Epithelial cell of proximal tubule (primary cell): ENCODE data around the gene RAC3. TPM values are rescaled to one million over a fixed set of nuclear protein-coding genes. Genes with fewer than 3 reads are reported as not detected.

Experiments
- DNase-seq: peaks from one replicate; pipeline ENCODE4 v3.0.0-alpha.2; 2011; ENCODE audit warnings: low read depth
- H3K4me3 ChIP-seq: 2 replicates; pipeline ENCODE4 v1.5.1; 2011; ENCODE audit warnings: low read depth, mild to moderate bottlenecking, low read length
- CTCF ChIP-seq: conservative IDR thresholded peaks from 2 replicates; pipeline ENCODE4 v1.5.1; 2012; ENCODE audit warnings: low read depth, mild to moderate bottlenecking, low read length
- total RNA-seq: library from RNA; depleted of rRNA; stranded (reverse); fragments of >200 nt; gene quantifications from 2 replicates; pipeline ENCODE4 v1.2.3, GENCODE V29; 2015

Gene RAC3
- total RNA-seq, 1 donor from 2014 or later, result 60.0 TPM

- H3K4me3 ChIP-seq, result no peak overlapping the region
- no peak for DNase-seq
- no peak for TF ChIP-seq CTCF
Measured at GRCh38 chr17:81990836-81991683, 40.4 kb upstream of the RAC3 start.

DNA sequence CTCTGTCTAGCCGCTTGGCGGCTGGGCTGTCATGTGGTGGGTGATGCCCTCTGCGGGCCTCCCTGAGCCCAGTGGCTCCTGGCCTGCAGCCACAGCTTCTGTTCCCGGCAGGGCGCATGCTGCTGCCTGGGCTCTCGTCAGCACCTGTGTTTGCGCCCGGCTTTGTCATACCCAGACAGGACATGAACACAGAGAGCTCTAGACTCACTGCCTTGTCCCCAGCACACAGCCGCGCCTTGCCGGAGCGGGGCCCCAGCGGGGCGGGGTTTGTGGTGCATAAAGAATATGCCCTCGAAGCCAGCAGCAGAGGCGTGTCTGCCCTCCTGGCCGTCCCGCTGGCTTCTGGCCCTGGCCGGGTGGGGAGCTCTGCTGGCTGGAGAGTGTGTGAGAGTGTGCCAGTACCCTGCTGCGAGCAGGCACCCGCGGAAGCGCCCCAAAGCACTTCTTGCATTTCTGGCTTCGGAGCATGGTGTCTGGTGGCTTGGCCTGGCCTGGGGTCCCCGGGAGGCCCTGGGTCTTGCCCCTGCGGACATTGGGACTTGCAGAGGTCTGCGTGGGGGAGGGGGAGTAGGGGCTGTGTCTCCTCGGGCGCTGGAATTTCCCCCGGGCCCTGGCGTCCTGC lies 39.7 kb upstream of the RAC3 start:
- DNase-seq, result no peak
- TF ChIP-seq CTCF, result no peak
- peak overlapping the region; percentile 14 for H3K4me3 ChIP-seq

- DNase-seq, result no peak
- no peak for TF ChIP-seq CTCF
- no peak overlapping the region for H3K4me3 ChIP-seq
Measured at GRCh38 chr17:81992306-81993102, 39.0 kb upstream of the RAC3 start.

DNA sequence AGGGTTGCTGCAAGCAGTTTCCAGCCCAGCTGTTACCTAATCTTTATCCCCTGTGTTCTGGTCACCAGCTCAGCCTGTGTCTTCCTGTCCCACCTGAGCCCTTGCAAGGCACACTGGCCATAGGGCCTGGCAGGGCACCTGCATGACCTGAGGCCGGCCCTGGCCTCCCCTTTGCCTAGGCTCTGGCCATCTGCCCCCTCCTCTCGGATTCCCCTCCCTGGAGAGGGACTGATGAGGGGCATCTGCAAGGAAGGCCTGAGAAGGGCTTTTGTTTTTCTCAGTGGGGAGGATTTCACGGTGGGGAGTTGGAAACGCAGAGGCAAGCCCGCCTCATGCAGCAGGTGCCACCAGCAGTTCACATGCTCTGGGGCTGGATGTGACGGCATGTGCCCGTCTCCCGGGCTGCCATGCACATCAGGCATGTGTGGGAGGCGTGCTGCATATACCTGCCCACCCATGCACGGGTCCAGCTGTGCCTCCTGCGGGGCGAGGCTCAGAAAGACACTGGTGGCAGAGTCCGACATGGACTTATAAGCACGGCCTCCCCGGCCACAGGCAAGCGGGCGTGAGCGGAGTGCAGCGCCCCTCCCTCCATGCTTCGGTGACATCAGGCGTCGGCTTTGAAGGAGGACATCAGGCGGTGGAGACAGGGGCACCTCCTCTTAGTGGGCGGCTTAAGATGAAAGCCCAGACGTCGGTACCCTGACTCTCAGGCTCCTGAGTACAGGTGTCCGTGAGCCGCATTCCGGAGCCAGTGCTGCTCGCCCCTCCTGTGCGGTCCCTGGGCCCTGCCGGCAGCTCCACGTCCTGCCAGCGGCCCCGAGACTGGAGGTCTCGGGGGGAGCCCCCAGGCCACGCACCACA lies 37.5 kb upstream of the RAC3 start:
- TF ChIP-seq CTCF, result no peak
- no peak for DNase-seq
- no peak overlapping the region for H3K4me3 ChIP-seq

DNA sequence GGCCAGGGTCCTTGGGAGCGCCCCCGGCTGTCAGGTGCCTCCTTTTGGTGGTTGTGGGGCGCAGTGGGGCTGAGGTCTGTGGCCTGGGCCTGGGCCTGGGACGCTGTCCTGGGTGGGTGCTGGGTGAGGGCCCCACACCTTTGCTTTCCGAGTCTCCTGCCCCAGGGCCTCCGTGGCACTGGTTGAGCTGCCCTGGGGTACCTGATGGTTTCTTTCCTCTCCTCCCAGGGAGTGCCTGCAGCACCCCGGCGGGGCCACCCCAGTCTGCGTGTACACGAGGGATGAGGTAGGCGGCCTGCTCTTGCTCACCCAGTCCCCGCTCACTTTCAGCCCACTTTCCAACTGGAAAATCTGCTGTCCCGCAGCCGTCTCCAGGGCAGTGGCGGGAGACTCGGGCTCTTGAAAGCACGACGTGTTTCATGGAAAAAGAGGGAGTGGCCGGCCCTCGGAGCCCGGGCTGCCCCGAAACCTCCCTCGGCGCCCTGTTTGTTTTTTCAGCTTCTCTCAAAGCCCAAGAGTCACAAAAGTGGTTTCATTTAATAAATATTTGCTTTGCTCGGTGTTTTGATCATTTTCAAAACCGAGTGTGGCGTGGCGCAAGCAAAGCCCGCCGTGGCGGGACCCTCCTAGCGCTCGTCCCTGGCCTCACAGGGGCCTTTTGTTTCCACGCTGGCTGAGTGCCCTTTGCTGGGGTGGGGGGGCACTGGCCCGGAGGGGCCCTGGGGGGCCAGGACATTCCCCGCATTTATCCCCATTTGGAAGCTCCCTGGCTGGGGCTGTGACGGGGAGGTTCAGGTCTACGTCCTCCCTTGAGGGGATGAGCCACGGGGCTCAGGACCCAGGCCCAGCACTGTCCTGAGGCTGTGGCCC lies 36.6 kb upstream of the RAC3 start:
- no peak for TF ChIP-seq CTCF
- no peak overlapping the region for H3K4me3 ChIP-seq
- DNase-seq, result no peak
